ENCODE results near the gene TP53TG3E. TPM values are rescaled to one million over a fixed set of nuclear protein-coding genes. Genes with fewer than 3 reads are reported as not detected.
"Not testable (repeated sequence)": the region's sequence is repeated elsewhere in the genome, so short reads cannot be mapped to it uniquely, and the experiment has no call there.

The TP53TG3E gene
- total RNA-seq, result not detected
- long read RNA-seq, result 0 reads

GRCh38 chr16:33304006-33304405 is at the start of gene TP53TG3E:
Gene TP53TG3E (plus strand): TSS chr16:33304306. CDS start chr16:33304374, 68 bp downstream.
- ATAC-seq; H3K27ac ChIP-seq; H3K27me3 ChIP-seq (ENCODE audit: low read depth); H3K4me1 ChIP-seq; H3K36me3 ChIP-seq; H3K4me3 ChIP-seq; intact Hi-C loops (cut with DNase I); DNase-seq; H3K9me3 ChIP-seq: not testable (repeated sequence)

GRCh38 chr16:33336226-33337012 is 32.3 kb downstream of the TP53TG3E start:
- H3K36me3 ChIP-seq; H3K4me1 ChIP-seq; DNase-seq; H3K27me3 ChIP-seq (ENCODE audit: low read depth); H3K27ac ChIP-seq; H3K9me3 ChIP-seq; intact Hi-C loops (cut with DNase I); H3K4me3 ChIP-seq: not testable (repeated sequence)
- peak; percentile 50 to 53 for ATAC-seq

GRCh38 chr16:33337627-33338542 is 33.8 kb downstream of the TP53TG3E start:
- H3K27ac ChIP-seq; H3K4me3 ChIP-seq; H3K9me3 ChIP-seq; H3K27me3 ChIP-seq (ENCODE audit: low read depth); ATAC-seq; H3K36me3 ChIP-seq; H3K4me1 ChIP-seq; DNase-seq; intact Hi-C loops (cut with DNase I): not testable (repeated sequence)

GRCh38 chr16:33338543-33338951 is 34.4 kb downstream of the TP53TG3E start:
- DNase-seq; H3K4me1 ChIP-seq; ATAC-seq; H3K9me3 ChIP-seq; H3K27me3 ChIP-seq (ENCODE audit: low read depth); H3K27ac ChIP-seq; H3K36me3 ChIP-seq; H3K4me3 ChIP-seq; intact Hi-C loops (cut with DNase I): not testable (repeated sequence)

GRCh38 chr16:33339093-33340061 is 35.3 kb downstream of the TP53TG3E start:
- intact Hi-C loops (cut with DNase I); H3K4me3 ChIP-seq; DNase-seq: not testable (repeated sequence)

More at GRCh38 chr16:33339093-33340061, 35.3 kb downstream of the TP53TG3E start:
- not testable (repeated sequence) for H3K9me3 ChIP-seq; H3K27ac ChIP-seq; H3K27me3 ChIP-seq (ENCODE audit: low read depth); H3K36me3 ChIP-seq; H3K4me1 ChIP-seq
- peak; percentile 76 to 92 for ATAC-seq

Other genes starting within 250 kb of the TP53TG3E start
- not detected for gene TP53TG3C, start 110.1 kb upstream of the TP53TG3E start, total RNA-seq
- gene TP53TG3B, start 56.5 kb downstream of the TP53TG3E start, total RNA-seq, result not detected
- not detected for gene TP53TG3F, start 155.3 kb downstream of the TP53TG3E start, total RNA-seq